NOMO-1 treated with DMSO at 0.1 percent for 48 hours (cell line): Measurements from ENCODE around the gene PRDM1.

ENCODE experiments used
- DNase-seq: peaks from one replicate; lab custom pipeline; 2025; ENCODE audit not compliant: unreplicated experiment; lab: John Stamatoyannopoulos, UW

The PRDM1 gene

DNA sequence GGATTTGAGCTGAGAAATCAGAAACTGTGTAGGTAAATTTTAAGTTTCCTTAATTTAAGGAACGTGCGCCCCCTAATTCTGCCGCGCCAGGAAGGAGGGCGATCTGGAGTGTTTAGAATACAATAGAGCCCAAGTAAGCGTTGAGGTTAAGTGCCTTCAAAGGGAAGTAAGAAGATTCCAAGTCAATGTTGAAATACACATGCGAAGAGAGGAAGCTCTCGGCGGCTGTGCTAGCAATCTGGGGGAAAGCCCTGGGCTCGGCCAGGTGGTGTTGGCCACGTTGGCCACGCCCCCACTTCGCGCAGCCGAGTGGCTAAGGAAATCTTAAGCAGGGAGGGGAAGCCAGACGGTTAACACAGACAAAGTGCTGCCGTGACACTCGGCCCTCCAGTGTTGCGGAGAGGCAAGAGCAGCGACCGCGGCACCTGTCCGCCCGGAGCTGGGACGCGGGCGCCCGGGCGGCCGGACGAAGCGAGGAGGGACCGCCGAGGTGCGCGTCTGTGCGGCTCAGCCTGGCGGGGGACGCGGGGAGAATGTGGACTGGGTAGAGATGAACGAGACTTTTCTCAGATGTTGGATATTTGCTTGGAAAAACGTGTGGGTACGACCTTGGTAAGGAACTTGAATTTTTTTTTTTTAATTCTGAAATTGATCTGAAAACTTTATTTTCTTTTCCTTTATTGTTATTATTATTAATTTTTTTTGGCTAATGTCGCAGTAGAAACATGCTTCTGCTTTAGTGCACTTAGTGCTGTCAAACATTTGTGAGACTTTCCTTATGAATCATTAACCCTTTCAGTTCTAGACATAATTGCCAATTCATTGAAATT is at the start of gene PRDM1:
Gene PRDM1 (plus strand): TSS at position 353 of the 830 bp plus-strand sequence. CDS start 218 bp downstream, at position 571.
- peak; percentile 98 for DNase-seq

DNA sequence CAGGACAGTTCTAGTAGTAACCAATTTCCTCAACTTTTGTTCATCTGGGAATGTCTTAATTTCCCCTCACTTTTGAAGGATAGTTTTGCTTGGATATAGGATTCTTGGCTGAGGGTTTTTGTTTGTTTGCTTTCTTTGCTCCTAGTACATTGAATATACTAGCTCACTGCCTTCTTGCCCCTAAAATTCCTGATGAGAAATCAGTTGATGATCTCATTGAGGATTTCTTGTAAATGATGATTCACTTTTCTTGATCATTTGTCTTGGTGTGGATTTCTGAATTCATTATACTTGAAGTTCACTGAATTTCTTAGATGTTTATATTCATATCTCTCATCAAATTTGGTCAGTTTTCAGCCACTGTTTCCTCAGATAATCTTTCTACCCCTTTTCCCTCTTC is 49.1 kb upstream of the PRDM1 start:
- DNase-seq: no peak

DNA sequence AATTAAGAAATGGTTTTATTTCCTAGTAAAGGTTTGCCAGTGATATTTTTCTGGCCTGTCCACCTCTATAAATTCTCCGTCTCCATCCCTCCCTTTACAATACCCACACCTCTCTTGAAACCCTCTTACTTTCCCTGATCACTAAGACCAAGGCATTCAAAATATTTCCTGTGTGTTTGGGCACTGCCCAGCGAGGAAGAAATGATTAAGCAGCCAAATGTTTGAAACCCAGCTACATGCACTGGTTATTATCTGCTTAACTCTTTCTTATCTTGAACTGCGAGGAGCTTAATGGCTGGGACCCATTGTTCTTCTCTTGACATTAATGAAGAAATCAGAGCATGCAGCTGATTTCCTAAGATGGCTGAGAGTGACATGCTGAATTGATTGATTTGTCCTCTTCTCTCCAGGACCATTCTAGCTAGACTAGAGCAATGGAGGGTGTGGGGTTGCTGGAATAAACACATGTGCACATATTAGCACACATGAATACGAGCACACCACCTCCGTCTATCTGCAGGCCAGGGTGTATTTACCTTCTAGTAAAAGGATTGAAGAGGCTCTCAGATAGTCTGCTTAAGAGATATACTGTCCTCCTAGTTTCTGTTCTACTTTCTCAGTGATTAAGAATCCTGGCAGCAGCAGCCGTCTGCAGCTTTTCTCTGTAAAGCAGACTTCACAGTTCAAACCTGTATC is 46.1 kb upstream of the PRDM1 start:
- no peak for DNase-seq

DNA sequence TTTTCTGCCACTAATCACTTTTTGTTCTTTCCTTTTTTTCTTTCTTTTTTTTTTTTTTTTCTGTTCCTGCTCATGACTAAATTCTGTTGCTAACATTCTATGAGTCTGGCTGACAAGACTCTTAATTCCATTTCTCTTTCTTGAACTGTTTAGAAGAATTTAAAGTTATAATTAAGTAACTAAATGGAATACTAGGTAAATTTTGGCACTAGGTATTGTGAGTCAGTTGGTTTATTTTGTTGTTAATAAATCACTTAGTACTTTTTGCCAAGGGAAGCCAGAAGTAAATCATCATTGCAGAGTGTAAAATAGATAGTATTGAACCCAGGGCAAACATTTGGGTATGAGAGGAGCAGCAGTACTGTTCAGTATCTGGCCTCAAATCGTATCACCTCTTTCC is 42.0 kb upstream of the PRDM1 start:
- DNase-seq: no peak

DNA sequence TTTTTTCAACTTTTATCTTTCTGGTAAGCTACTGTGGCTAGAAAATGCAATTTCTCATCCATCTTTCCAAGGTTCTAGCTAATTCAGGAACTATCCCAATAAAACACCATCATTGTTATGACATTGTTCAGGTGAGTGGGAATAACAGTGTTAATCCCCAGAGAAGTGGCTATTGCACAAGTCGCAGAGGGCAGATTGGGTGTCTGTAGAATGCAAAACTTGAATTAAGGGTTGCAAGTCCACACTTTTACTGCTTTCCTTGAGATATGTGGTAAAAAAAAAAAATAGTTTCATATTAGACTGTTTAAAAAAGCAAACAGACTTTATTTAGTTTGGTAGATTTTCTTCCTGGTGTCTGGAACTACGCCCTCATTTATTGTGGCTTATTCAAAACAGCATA is 41.1 kb upstream of the PRDM1 start:
- no peak for DNase-seq

DNA sequence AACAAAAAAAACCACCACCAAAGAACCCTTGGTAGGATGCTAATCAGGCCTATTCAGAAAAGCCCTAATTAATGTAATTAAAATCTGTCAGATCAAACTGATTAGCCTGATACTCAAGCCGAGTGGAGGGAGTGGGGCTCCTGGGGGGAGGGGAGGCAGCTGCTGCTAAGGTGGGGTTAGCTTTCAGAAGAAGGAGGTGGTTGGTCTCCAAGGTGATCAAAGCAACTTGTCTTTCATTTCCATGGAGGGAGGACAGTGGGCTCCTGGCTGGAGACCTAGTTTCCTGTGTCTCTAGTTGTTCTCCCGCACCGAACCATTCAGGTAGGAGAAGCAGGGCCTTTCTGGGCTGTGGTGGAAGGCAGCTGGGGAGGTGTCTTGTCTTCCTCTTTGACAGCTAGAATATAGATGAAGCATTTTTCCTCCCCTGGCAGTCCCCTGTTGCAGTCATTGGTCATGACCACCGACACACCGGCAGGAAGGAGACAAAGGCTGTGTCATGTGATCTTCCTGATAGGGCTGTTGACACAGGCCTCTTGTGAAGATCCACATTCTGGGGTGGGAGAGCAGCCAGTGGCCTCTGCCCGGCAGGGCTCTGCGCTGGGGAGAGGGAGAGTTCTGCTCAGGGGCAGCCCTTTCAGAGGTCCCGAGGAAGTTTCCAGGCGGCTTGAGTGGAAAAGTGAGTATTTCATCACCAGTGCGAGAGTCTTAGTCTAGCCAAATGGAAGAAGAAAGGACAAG is 39.9 kb upstream of the PRDM1 start:
- no peak for DNase-seq

DNA sequence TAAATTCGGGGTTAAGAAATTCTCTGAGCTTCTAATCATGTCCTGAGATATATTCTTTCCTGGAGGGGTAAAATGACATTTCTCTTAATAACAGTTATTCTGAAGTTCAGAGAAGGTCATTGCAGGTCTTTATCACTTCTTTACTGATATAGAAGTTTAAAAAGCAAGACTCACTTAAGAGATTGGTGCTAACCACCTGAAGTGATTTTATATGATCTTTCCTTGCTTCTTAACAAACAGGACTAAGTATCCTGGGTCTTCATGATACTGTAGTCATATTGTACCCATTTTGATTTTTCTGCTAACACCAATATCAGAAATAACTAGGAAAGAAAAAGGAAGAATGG is 39.3 kb upstream of the PRDM1 start:
- DNase-seq: no peak

DNA sequence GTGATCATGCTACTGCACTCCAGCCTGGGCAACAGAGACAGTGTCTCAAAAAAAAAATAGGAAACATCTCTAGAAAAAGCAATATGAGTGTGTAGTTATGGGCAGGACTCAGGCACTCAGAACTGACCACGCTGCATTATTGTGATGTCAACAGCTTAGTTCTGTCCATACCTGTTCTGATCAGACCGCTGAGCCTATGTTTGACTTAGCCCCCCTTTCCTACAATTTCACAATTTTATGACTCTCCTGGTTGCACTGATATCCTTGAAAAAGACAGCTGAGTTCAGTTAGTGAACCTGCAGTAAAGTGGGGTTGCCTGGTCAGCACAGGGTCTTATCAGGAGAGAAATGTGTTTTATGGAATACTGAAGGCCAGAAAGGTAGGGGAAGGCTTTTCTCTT is 37.8 kb upstream of the PRDM1 start:
- no peak for DNase-seq

DNA sequence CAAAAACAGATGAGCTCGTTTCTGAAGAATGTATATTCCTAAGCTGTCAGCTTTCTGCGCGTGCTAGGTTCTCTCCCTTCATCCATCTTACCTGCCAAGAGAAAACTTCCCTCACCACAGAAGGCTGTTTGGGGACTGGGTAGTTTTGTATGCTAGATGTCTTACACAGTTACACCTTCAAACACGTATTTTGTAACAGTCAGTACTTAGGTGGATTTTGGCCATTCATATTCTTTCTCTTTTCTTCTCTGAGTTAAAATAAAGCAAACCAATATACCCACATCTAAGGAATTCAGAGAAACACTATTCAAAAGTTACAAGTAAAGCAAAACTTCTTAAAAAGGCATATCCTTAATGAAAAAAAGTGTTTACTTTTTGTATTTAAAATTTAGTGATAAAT is 35.6 kb upstream of the PRDM1 start:
- no peak for DNase-seq

DNA sequence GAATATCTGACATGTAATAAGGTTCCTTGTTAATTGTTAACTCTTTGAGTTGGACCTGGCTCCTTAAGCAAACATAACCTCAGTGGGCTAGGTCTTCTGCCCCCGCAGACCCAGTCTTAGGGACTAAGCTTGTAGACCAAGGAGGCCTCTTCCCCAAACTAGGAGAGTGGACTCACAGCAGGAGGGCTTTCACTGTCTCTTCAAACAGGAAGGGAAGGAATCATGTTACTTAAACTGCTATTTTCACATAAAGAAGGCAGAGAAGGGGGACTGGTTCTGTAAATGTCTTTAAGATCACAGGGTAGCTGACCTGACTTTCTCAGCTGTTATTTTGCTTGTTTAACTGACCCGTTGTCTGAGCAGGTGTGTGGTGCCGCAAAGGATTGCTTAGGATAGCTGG is 34.9 kb upstream of the PRDM1 start:
- DNase-seq: no peak

DNA sequence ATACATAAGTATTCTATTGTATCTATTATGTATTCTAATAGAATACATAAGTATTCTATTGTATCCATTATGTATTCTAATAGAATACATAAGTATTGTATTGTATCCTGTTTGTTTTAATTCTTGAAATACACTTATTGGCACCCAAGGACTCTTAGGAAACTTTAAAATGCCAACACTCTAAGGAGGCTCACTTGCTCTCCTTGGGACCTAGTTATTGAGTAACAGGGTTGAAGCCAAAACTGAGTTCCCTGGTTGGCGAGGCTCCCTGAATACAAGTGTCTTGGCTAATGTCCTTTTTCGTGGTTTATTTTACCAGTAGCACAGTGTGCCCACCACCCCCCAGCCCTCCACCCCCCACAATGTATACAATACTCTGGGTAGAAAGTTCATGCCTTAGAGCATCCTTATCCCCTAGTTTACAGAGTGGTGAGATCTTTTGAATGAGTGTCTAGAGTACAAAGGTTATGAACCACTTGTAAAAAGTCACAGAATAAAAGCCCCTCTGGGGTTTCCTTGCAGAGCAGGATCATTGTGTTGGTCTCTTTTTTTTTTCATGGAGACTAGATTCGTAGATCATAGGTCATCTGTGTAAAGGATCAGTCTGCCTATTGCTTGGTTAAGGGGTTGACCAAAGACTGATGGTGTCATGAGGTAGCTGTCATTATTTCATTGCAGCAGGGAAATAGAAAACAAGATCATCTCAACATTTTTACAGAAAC is 32.5 kb upstream of the PRDM1 start:
- no peak for DNase-seq

DNA sequence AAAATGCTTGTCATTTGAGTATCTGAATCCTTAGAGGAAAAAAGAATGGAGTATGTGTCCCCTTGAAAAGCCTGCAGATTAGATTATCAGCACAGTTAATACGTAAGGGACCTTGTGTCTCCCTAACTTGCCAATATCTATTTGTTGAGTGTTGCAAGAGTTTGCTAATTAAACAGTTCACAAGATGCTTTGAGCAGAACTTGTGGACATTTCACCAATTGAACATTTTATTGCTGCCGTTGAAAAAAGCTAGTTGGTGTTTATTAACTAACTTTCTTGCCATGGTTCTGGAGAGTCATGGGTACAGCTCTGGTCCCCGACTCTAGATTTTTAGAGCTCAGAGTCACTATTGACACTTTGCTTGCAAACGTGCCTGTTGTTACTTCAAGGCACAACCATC is 30.6 kb upstream of the PRDM1 start:
- no peak for DNase-seq

DNA sequence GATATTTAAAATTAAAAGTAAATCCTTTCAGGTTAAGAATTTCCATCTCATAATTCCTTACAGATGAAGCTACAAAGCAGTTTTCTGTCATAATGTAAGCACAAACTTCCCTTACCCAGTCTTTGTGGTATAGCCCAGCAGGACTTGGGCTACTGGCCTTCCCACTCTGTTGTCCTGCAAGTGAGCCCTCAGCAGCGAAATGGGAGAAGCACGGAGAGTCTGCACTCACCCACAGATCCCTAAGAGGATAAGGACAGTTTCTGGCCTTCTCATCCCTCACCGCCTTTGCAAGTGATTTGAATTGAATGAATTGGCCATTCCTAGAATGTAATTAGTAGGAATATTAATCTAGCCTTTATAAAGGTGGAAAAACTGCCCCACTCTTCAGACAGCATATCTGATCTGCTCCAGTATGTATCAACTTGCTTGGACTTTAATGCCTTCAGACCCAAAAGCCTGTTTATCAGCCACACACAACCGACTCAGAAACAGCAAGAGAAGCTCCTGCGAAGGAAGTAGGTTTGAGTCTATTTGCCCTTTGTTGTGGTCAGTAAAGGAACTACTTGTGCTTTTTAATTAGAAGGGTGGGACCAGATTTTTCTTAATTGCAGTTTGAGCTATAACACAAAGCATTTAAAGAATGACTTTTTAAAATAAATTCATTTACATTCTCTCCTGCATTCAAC is 29.9 kb upstream of the PRDM1 start:
- no peak for DNase-seq

DNA sequence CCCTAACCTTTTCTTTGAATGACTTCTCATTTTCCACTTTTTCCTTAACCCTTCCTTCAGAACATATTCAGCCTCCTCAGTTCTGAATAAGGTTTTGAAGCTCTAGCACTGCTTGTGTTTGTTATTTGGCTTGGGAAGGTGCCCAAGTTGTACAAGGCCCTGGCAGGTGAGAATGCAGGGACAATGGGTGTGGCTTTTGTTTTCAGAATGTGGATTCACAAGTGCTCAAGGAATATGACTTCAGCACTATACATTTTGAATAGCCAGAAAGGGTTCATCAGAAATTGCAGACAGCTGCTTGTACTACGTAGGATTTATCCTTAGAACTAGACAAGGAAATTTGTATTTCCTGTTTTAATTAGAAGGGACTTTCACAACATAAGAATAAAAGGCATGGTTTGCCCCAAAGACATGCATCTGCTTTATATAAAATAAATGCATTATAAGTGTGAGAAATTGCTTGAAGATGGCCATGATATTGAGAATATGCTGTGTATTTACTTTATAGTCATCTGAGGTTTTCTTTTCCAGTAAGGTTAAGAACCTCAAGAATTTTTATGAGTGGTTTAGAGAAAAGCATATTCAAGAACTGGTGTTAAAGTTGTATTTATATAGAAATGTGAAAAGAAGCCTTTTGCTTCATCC is 29.3 kb upstream of the PRDM1 start:
- no peak for DNase-seq

DNA sequence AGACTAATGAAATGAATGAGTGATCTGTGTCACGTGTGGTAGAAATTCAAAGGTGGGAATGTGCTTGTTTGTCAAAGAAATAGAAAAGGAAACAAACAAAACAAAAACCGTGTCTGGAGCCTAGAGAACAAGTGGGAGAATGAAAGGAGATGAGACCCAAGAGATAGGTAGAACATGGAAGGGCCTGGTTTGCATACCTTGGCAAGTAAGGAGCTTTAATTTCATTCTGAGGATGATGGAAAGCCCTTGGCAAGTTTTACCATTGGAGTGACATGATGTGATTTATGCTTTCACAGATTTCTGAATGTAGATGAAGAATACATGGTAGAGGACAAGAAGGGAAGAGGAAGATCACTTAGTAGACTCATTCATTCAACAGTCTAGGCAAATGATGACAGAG is 26.8 kb upstream of the PRDM1 start:
- DNase-seq: no peak

DNA sequence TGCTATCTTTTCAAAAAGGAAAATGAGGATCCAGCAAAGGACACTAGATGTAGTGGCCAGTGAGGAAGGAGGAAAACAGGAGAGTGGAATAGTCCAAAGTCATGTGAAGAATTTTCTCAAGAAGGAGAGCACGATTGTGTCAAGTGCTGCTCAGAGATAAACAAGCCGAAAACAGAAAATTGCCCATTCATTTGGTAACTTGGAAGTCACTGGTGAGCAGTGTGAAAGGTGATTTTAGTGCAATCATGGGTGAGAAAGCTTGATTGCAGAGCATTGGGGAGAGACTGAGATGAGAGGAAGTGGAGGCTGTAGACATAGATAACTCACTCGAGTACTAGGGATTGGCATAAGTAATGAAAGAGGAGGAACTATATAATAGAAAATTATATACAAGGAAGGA is 26.0 kb upstream of the PRDM1 start:
- peak; percentile 5 for DNase-seq

DNA sequence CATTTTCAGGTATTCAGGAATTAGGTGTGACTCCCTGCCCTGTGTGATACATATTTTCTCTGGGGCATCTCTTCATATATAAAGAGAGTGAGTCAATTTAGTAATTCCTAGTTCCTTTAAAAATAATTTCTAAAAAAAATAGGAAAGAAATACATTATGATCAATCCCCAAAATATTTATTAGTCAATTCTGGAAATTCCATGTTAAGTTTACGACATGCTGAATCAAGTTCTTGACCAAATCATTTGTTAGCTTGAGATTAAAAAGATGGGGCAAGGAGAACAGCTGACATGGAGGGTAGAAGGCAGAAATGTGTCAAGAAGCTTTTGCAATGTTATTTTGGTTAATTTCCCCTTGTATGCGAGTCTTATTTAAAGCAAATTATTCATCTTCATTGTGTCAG is 22.7 kb upstream of the PRDM1 start:
- DNase-seq: no peak

DNA sequence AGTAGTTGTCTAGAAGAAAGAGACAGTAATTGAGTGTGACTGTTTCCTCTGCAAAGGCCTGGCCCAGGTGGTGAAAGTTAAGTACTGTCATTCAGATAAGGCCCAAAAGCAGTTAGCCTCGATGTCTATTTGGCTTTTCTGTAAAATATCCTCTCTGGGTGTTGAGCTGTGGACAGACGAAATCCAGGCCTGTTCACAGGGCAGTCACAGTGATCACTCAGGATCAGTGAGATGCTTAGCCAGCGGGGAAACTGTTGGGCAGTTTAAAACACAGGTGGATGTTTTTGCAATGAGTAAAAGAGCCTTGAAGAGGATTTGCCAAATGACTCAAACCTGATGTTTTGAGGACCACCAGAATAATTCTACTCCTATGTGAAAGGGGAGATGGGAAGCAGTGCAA is 22.0 kb upstream of the PRDM1 start:
- DNase-seq: no peak

DNA sequence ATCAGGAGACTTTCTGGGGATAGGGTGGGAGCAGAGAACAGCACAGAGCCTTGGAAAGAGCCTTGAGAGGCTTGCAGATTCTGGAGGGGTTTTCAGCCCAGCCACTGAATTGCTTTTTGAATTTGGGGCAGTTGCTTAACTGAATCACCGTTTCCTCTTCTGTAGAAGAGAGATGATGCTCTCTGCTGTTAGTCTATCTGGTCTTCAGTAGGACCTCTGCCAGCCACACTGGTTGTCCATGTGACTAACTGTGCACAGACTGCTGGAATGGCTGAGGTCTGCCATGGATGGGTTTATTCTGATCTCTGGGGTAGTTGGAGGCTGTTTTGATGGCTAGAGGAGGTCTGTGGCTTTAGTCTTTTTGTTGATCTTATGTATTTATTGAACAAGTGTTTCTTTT is 21.4 kb upstream of the PRDM1 start:
- DNase-seq: no peak

DNA sequence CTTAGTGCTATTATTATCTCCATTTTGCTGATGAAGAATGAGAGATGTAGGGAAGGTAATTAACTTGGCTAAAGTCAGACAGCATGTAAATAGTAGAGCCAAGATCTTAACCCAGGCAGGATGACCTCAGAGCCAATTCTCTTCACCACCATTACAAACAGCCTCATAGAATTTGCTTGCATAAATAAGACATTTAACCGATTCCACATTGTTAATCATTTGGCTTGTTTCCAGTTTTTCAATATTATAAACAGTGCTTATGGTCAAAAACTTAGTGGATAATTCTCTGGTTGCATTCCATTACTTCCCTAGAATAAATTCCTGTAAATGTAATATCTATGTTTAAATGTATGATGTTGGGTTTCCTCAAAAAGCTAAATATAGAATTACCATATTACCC is 19.1 kb upstream of the PRDM1 start:
- no peak for DNase-seq
